ENCODE results near the gene COL6A6.

The COL6A6 gene

DNA sequence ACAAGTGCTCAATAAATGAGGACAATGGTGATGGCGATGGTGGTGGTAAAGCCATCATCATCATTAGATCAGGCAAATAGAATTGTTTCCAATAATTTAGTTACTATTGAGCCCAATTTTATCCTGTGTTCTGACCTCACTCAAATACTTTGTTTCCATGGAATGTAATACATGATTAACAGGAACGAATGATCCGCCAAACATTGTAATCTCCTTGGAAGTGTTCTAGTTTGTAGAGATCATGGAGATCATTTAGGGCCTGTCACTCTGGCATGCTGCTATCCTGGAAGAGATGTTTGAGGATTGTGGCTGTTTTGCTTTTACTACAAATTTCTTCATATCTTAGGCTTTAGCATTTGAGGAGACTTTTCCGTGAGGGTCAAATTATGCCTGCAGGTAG, 2.8 kb downstream of the COL6A6 start:
- no peak overlapping the region for H3K27ac ChIP-seq
- no peak overlapping the region for H3K9ac ChIP-seq (ENCODE audit: insufficient read length)
- TF ChIP-seq EZH2 (IDR thresholded peaks at IDR 0.05) (no peak), POLR2AphosphoS5 (IDR thresholded peaks at IDR 0.05; ENCODE audit: borderline replicate concordance, low read depth, low read length) (no peak), FOXP2 (optimal IDR thresholded peaks at IDR 0.05; ENCODE audit: control extremely low read depth, extremely low read length, insufficient read depth) (no peak)
- no peaks in the 10 kb centered on the region for H3K9me3 ChIP-seq (ENCODE audit: low read depth, low read length)
- no peaks in the 10 kb centered on the region for H3K36me3 ChIP-seq (ENCODE audit: insufficient read depth, low read length)
- DNase-seq (ENCODE audit: low read depth, low spot score) = no peak
- no peak overlapping the region for H3K4me3 ChIP-seq

DNA sequence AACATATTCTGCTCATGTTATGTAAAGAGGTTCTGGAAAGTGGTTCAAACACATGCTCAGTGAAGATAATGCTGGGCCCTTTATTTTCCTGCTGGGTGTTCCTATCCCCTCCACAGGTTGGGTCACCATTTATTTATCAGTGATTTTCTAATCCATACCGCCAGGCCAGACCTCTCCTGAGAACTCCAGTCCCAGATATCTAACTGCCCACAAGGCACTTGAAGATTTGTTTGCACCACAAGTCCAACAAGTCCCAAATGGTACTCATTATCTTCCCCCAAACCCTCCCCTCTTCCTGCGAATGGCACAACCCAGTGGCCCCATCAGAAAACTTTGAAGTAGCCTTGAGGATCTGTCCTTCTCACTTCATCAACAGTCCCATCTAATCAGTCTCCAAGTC, 5.4 kb downstream of the COL6A6 start:
- TF ChIP-seq FOXP2 (optimal IDR thresholded peaks at IDR 0.05; ENCODE audit: control extremely low read depth, extremely low read length, insufficient read depth) (no peak), EZH2 (IDR thresholded peaks at IDR 0.05) (no peak), POLR2AphosphoS5 (IDR thresholded peaks at IDR 0.05; ENCODE audit: borderline replicate concordance, low read depth, low read length) (no peak)
- DNase-seq (ENCODE audit: low read depth, low spot score) = no peak
- H3K9me3 ChIP-seq (ENCODE audit: low read depth, low read length) = no peaks in the 10 kb centered on the region
- H3K9ac ChIP-seq (ENCODE audit: insufficient read length) = no peak overlapping the region
- H3K4me3 ChIP-seq = no peak overlapping the region
- H3K27ac ChIP-seq = no peak overlapping the region
- H3K36me3 ChIP-seq (ENCODE audit: insufficient read depth, low read length) = no peaks in the 10 kb centered on the region

DNA sequence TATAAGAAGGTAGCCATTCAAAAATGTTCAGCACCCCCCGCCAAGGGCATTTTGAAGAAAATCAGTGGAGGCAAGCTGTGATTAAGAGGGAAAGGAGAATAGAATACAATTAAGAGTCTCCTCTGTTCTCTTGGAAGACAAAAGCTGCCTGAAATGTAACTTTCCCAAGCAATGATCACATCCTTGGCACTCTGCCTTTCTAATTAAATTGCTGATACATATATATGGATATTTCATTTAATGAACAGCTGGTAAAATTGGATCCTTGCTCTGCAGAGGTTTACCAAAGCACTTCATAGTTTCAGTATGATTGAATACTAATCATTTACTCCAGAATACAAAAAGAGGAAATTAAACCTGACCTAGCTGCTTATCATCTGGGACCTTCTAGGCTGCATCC, 10.4 kb downstream of the COL6A6 start:
- Histone ChIP-seq H3K9ac (ENCODE audit: insufficient read length) (no peak overlapping the region), H3K36me3 (ENCODE audit: insufficient read depth, low read length) (no peaks in the 10 kb centered on the region), H3K4me3 (no peak overlapping the region), H3K27ac (no peak overlapping the region), H3K9me3 (ENCODE audit: low read depth, low read length) (no peaks in the 10 kb centered on the region)
- TF ChIP-seq POLR2AphosphoS5 (IDR thresholded peaks at IDR 0.05; ENCODE audit: borderline replicate concordance, low read depth, low read length) (no peak), EZH2 (IDR thresholded peaks at IDR 0.05) (no peak)
- no peak for DNase-seq (ENCODE audit: low read depth, low spot score)

DNA sequence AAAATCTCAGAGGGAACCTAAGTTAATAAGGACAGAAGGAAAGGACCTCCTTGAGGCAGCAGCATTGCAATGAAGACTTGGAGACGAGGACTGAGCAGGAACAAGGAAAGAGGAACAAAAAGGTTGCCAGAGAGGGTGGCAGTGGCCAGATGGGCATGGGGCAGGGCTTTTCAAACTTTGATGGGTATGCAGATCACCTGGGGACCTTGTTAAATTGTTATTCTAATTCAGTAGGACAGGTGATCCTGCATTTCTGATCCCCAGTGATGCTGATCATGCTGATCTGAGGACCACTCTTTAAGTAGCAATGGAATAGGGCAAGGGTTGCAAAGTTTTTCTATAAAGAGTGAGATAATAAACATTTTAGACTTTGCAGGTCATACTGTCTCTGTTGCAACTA, 11.1 kb downstream of the COL6A6 start:
- Histone ChIP-seq H3K4me3 (no peak overlapping the region), H3K9me3 (ENCODE audit: low read depth, low read length) (no peaks in the 10 kb centered on the region), H3K27ac (no peak overlapping the region), H3K9ac (ENCODE audit: insufficient read length) (no peak overlapping the region), H3K36me3 (ENCODE audit: insufficient read depth, low read length) (no peaks in the 10 kb centered on the region)
- TF ChIP-seq FOXP2 (optimal IDR thresholded peaks at IDR 0.05; ENCODE audit: control extremely low read depth, extremely low read length, insufficient read depth) = no peak
- no peak for TF ChIP-seq POLR2AphosphoS5 (IDR thresholded peaks at IDR 0.05; ENCODE audit: borderline replicate concordance, low read depth, low read length)
- TF ChIP-seq EZH2 (IDR thresholded peaks at IDR 0.05) = no peak
- no peak for DNase-seq (ENCODE audit: low read depth, low spot score)

DNA sequence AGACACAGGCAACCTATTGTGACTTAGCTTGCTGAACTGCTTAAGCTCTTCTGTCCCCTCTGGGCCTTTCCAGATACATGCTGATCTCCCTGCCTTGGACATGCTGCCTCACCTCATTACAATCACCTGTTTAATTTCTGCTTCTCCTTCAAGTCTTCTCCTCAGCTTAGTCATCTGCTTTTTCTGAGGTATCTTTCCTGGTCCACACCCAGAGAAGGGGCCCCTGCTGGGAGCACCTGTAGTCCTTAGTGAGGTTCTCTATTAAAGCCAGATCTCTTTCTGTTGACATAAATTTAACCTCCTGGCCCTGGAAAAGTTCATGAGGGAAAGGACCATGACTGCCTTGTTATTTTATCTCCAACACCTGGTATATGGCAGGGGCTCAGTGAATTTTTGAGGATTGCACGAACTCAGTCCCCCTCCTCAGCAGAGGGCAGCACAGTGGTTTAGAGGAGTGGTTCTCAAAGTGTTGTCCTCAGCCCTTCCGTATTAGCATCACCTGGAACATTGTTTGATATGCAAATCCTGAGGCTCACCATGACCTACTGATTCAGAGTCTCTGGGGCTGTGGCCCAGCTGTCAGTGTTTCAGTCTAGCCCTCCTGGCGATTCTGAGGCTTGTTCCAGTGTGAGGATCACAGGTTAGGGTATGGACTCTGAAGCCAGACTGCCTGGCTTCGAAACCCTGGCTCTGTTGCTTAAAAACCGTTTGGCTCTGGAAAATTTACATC, 12.7 kb downstream of the COL6A6 start:
- TF ChIP-seq FOXP2 (optimal IDR thresholded peaks at IDR 0.05; ENCODE audit: control extremely low read depth, extremely low read length, insufficient read depth) = no peak
- no peak for TF ChIP-seq POLR2AphosphoS5 (IDR thresholded peaks at IDR 0.05; ENCODE audit: borderline replicate concordance, low read depth, low read length)
- TF ChIP-seq EZH2 (IDR thresholded peaks at IDR 0.05) = no peak
- Histone ChIP-seq H3K9me3 (ENCODE audit: low read depth, low read length) (no peaks in the 10 kb centered on the region), H3K9ac (ENCODE audit: insufficient read length) (no peak overlapping the region), H3K27ac (no peak overlapping the region), H3K4me3 (no peak overlapping the region), H3K36me3 (ENCODE audit: insufficient read depth, low read length) (no peaks in the 10 kb centered on the region)
- DNase-seq (ENCODE audit: low read depth, low spot score) = no peak

DNA sequence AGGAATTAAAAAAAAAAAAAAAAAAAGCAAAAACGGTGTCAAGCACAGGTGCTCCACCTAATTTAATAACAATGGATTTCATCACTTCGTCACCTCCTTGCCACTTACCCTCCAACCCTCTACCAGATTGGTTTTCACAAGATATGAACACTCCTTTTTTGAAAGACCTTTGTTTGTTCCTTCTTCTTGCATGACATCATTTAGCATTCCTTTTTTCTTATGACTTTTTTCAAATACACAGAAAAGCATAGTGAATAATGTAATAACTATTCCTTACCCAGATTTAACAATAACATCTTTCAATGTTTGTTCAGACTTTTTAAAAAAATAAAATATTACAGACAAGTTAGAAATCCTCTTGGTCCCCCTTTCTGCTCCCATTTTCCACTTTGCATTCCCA, 16.3 kb downstream of the COL6A6 start:
- Histone ChIP-seq H3K9ac (ENCODE audit: insufficient read length) (no peak overlapping the region), H3K9me3 (ENCODE audit: low read depth, low read length) (no peaks in the 10 kb centered on the region), H3K36me3 (ENCODE audit: insufficient read depth, low read length) (no peaks in the 10 kb centered on the region), H3K4me3 (no peak overlapping the region), H3K27ac (no peak overlapping the region)
- no peak for TF ChIP-seq FOXP2 (optimal IDR thresholded peaks at IDR 0.05; ENCODE audit: control extremely low read depth, extremely low read length, insufficient read depth)
- no peak for TF ChIP-seq EZH2 (IDR thresholded peaks at IDR 0.05)
- TF ChIP-seq POLR2AphosphoS5 (IDR thresholded peaks at IDR 0.05; ENCODE audit: borderline replicate concordance, low read depth, low read length) = no peak
- DNase-seq (ENCODE audit: low read depth, low spot score) = no peak

DNA sequence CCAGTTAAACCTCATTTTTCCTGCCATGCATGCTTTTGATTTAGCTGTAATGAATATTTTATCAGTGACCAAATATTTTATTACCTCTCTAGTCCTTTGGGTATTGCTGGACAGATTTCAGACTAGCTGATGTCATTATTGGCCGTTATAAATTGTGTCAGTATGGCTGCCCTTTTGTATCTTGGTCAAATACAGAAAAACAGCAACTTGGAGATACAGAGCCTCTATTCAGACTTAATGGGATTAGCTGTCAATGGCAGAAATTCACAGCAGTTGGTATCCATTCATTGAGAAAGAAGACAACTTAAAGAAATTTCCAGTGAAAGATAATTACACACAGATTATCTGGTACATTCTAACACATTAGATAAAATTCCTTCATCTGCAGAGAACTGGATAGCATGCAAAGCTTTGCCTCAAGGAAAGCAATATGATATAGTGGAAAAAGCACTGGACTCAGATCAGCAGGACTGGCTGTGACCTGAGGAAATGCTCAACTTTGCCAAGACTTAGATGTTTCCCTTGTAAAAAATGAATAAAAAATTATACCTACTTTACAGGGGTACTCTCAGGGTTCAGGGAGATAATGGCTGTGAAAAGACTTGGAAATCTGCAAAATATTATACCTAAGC, 20.8 kb downstream of the COL6A6 start:
- TF ChIP-seq POLR2AphosphoS5 (IDR thresholded peaks at IDR 0.05; ENCODE audit: borderline replicate concordance, low read depth, low read length) (no peak), FOXP2 (optimal IDR thresholded peaks at IDR 0.05; ENCODE audit: control extremely low read depth, extremely low read length, insufficient read depth) (no peak), EZH2 (IDR thresholded peaks at IDR 0.05) (no peak)
- H3K4me3 ChIP-seq = no peak overlapping the region
- H3K9ac ChIP-seq (ENCODE audit: insufficient read length) = no peak overlapping the region
- H3K27ac ChIP-seq = no peak overlapping the region
- no peak for DNase-seq (ENCODE audit: low read depth, low spot score)
- H3K9me3 ChIP-seq (ENCODE audit: low read depth, low read length) = no peaks in the 10 kb centered on the region; the same call in 1 of the 2 replicates
- H3K36me3 ChIP-seq (ENCODE audit: insufficient read depth, low read length) = no peaks in the 10 kb centered on the region

DNA sequence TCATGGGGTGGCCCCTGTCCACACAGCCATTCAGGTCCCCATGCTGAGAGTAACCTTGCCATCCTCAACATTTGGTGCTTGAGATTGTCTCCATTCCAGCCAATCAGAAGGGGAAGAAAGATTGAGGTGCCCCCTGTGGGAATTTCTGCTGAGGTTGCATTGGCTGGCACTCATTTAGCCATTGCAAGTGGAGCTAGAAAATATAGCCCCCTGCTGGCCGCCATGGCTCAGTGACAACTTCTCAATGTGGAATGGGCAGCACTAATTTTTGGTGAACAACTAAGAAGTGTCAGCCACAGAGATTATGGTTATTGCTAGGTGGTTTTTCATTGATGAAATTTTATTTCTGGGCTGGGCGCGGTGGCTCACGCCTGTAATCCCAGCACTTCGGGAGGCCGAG, 22.0 kb downstream of the COL6A6 start:
- H3K9ac ChIP-seq (ENCODE audit: insufficient read length) = no peak overlapping the region
- H3K36me3 ChIP-seq (ENCODE audit: insufficient read depth, low read length) = no peaks in the 10 kb centered on the region
- H3K27ac ChIP-seq = no peak overlapping the region
- TF ChIP-seq FOXP2 (optimal IDR thresholded peaks at IDR 0.05; ENCODE audit: control extremely low read depth, extremely low read length, insufficient read depth) = no peak
- no peak for TF ChIP-seq POLR2AphosphoS5 (IDR thresholded peaks at IDR 0.05; ENCODE audit: borderline replicate concordance, low read depth, low read length)
- no peak for TF ChIP-seq EZH2 (IDR thresholded peaks at IDR 0.05)
- H3K9me3 ChIP-seq (ENCODE audit: low read depth, low read length) = no peaks in the 10 kb centered on the region; the same call in 1 of the 2 replicates
- no peak for DNase-seq (ENCODE audit: low read depth, low spot score)
- H3K4me3 ChIP-seq = no peak overlapping the region

All from SK-N-MC (cell line).